HG03354 (cell line): ENCODE results near the gene NAAA.
"Not testable (repeated sequence)": the region's sequence is repeated elsewhere in the genome, so short reads cannot be mapped to it uniquely, and the experiment has no call there.

ENCODE experiments used
- ATAC-seq: cut with Tn5 transposase; IDR thresholded peaks from one replicate; pipeline ENCODE4 v1.9.1; 2021; ENCODE audit warnings: mild to moderate bottlenecking; ENCODE audit not compliant: unreplicated experiment, poor library complexity, severe bottlenecking

The NAAA gene

DNA sequence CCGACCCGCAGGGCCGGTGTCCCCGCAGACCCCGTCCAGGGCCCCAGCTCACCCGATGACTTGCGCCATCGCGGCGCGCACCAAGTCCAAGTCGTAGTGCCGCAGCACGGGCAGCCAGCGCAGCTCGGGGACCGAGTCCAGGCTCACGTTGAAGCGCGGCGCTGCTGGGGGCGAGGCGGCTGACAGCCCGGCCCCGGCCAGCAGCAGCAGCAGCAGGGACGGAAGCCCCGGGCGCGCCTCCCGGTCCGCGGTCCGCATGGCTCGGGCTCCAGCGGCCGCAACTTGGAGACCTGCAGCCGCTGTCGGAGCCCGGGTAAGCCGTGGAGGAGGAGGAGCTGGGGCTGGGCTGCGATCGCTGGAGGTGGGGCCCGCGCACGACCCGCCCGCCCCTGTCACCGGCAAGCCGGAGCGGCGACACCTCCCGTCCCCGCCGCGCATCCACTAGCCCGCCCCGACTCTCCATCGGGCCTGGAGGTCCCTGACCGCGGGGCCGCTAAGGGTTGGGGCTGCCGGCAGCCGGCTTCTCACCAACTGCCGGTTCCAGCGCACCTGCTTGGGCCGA, at the start of gene NAAA:
TSS of gene NAAA (minus strand) at position 322 of the 562 bp plus-strand sequence. CDS start at position 258, 64 bp downstream.
- ATAC-seq: peak; percentile 77

DNA sequence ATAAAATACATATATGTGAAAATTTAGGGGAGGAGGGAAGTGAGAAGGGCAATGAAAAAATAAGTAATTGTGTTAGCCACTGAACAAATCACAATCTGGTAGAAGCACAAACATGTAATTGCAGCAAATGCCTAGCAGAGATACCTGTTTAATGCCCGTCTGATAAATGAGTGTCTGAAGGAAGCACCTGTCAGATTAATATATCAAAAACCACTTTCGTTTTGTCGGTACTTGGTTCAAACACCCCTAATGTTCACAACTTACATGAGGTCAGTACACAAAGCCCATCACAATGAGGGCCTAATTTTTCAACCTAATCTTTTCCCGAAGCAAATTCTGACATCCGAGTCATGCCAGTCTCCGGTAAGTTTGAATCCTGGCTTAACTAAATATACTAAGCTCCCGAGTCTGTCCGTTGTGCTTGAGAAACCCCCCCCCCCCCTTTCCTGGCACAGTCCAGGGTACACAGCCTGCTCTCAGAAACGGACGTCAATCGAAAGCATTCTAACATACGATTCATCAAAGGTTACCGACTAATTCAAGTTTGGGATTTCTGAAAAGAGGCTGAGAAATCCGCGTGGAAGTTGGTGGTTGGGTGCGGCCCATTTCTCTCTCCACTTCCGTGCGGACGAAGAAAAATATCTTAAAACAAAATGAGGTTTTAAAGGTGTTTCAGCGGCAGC, 49.2 kb upstream of the NAAA start:
- no peak for ATAC-seq

DNA sequence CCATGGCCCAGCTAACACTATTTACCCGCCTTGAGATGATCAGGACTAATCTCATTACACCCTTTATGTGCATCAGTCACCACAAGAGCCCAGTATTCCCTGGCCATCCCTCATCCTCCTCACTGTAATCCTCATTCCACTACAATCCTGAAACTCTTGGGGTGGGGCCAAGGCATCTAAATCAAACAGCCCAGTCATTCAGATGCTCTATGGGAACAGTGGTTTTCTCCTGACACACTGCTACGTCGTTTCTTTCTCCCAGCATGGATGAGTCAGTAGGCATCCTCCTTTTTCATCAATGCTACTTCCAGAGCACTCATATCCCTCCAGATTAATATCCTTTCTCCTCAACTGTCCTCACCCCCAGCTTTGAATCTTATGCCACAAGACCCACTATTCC, 44.3 kb upstream of the NAAA start:
- ATAC-seq: no peak

DNA sequence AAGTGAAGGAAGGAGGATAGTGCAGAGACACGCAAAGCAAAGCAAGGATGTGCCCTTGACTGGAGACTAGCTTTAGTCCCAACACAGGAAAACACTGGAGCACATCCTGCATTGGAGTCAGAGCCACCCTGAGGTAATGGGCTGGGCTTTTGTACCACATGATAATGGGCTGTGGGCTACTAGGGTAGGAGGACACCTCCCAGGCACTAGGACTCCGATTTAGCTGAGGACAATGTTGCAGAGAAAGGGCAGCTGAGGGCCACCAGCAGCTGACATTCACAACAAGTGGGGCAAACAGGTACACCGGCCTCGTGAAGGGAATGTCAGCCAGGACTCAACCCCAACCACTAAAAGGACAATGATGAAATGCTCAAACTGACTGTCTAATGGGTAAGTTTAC, 39.8 kb upstream of the NAAA start:
- ATAC-seq: no peak

DNA sequence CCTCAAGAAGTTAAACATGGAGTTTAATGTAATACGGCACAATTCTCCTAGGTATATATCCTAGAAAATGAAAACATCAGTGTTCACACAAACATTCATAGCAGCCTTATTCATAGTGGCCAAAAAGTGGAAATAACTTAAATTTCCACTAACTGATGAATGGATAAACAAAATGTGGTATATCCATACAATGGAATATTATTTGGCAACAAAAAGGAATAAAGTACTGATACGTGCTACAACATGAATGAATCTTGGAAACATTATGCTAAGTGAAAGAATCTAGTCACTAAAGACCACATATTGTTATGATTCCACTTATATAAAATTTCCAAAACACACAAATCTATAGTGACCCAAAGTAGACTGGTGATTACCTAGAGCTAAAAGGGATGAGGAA, 35.4 kb upstream of the NAAA start:
- no peak for ATAC-seq

DNA sequence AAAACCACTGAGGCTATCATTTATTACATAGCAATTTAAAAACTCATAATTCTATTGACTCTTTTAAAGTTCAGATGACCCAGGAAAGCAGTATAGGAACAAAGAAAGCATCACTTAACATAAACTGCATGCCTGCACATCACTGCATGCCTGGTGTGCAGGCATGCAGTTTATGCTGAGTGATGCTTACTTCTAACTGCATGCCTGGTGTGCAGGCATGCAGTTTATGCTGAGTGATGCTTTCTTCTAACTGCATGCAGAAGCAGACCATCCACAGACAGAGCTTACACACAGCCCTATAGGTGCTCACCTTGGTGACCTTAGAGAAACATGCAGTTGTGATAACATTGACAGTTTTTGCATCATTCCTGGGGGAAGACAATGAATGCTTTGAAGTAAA, 33.0 kb upstream of the NAAA start:
- ATAC-seq: no peak

DNA sequence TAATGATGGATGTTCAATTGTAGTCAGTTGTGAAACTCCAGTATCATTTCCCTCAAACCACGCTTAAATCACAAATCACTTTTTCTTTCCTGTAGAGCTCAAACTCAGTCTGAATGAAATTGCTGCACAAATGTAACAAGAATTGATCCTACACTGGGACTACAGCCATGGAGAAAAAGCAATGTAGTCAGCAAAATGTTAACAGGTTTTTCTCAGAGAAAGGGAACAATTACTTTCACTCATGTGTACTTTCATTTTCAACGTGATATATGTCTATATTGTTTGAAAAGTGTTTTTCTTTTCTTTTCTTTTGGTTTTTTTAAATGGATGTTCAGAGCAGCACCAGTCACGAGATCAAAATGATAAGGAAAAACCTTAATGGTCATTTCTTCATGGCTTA, 27.3 kb upstream of the NAAA start:
- no peak for ATAC-seq

DNA sequence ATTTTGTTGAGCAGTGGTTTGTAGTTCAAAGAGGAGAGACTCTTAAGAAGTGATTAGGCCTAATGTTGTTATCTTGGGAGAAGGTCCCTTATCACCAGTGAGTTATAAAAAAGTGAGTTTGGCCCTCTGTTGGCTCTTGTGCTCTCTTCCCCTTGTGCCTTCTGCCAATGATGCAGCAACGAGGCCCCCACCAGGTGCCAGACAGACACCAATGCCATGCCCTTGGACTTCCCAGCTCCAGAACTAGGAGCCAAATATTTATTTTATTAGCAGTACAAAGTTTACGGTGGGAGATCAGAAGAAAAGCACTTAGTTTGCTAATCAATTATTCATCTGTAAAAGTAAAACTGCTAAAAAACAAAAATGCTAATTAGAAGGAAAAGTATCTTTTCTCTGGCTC, 22.7 kb upstream of the NAAA start:
- ATAC-seq: no peak

DNA sequence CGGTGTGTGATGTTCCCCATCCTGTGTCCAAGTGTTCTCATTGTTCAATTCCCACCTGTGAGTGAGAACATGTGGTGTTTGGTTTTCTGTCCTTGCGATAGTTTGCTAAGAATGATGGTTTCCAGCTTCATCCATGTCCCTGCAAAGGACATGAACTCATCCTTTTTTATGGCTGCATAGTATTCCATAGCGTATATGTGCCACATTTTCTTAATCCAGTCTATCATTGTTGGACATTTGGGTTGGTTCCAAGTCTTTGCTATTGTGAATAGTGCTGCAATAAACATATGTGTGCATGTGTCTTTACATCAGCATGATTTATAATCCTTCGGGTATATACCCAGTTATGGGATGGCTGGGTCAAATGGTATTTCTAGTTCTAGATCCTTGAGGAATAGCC, 21.3 kb upstream of the NAAA start:
- not testable (repeated sequence) for ATAC-seq

DNA sequence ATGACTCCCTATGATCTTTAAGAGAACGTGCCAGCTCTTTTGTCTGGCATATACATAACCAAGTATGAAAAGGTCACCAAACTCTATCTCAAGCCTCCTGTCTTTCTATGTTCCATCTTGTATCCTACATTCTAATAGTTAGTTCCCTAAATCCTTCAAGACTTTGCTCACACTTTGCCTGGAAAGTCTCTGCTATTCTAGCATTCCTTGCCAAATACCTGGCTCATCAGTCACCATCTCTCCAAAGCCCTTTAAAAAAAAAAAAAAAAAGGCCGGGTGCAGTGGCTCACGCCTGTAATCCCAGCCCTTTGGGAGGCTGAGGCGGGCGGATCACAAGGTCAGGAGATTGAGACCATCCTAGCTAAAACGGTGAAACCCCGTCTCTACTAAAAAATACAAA, 17.7 kb upstream of the NAAA start:
- ATAC-seq: not testable (repeated sequence)

DNA sequence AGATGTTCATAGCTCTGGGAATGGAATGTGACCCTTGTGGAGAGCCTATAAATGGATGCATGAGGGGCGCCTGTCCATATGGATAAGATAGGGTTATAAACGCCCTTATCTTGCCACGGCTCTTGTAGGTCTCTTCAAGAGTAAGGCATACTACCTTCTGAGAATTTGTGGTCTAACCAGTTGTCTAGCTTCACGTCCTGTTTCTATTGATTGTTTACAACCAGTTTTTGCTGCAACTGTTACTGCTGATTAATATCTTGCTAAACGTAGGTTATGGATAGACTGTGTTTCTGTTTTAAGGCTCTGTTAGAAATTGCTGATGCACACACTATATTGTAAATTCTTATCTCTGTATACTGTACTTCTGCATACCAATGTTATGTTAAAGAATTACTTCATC, 14.0 kb upstream of the NAAA start:
- ATAC-seq: not testable (repeated sequence)

DNA sequence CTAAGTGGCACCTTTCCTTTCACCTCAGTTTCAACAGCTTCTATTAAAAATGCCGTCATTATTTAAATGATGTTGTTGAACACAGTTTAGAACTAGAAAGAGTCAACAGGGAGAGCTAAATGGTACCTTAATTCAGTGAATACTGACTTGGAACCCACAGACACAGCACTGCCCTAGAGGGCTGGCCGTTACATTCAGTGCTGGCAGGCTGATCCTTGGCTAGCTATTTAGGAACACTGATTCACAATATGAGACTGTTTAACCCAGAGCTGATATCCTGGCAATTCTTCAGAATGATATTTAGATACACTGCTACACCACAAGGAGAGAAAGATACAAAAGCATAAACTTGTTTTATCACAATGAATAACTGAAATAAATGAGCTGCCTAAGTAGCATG, 12.7 kb upstream of the NAAA start:
- no peak for ATAC-seq

DNA sequence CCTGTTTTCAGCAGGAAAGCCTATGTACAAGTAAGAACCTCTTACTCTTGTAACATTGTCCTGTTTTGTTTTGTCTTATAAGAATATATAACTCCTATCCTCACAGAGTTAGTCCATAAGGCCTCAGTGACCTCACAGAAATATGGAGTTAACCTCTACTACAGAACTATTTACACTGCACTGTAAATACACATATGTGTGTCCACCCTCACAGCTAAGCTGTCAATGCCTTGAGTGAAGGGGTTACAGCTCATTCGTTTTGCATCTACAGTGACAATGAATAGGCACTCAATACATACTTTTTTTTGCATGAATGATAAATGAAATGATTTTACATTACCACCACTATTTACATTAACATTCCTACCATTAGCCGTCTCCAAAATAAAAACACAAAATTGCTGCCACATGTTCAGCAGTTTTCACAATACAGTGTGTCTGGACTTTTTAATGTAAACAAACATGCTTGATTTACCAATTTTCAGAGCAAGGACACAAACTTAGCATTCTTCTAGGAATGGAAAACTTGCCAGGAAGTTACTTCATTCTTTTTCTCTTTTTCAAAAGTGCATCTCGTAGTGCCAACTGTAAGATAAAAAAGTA, 9.5 kb upstream of the NAAA start:
- ATAC-seq: no peak

DNA sequence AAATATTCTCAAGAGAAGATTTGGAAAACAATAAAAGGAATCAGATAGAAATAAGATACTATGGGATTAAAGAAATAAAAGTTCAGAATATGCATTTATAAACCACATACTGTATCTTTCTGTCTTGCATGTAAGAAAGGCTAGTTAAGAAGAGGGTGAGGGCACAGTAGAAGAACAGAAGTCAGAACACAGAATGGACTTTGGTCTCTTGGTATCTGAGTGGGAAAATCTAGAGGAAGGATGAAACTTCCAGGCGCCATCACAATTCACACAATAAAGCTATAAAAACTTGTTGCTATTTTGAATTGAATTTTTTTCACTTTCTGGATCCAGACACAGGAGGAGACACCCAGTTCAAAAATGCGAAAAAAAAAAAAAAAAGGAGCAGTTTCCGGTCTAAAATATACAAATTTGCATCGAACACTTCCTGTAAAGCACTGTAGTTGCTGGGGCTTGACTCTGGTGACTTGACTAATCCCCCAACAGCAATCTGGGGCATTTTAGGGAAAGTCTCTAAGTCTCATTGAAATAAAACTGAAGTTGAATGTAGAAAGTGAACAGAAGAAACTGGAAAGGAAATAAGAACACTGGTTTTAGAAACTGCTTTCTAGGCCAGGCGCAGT, 8.1 kb upstream of the NAAA start:
- ATAC-seq: peak; percentile 87

DNA sequence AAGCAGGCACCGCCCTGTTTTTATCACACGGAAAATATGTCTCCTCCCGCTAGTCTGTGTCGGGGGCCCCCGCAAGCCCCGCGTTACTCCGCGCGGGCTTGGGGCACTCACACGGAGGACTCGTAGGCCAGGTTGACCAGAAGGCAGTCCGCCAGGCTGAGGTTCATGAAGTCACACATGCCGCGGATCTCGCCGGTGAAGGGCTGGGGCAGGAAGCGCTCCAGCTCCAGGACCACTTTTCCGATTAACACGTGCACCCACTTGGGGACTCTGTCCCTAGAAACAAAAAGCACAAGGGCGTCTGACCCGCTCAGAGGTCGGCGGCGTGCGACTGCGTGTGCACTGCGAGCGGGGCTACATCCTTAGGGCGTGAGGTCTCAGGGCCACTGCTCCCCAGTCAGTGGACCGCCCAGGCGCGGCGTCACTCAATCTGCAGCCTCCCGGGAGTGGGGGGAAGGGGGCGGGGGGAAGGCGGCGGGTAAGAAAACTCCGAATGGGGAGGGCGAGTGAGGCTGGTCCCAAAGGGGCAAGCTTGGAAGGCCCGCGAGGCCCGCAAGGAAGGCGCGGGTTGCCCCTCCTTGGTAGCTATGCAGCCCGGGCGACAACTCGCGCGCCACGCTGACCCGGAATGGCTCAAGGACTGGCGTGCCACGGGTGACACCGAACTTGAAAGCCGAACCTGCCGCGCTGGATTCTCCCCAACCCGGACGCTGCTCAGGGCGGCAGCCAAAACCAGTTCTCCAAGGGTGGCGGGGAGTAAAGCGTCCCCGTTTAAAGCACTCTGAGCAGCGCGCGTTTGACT, 722 bp downstream of the NAAA start:
- peak; percentile 70 for ATAC-seq

DNA sequence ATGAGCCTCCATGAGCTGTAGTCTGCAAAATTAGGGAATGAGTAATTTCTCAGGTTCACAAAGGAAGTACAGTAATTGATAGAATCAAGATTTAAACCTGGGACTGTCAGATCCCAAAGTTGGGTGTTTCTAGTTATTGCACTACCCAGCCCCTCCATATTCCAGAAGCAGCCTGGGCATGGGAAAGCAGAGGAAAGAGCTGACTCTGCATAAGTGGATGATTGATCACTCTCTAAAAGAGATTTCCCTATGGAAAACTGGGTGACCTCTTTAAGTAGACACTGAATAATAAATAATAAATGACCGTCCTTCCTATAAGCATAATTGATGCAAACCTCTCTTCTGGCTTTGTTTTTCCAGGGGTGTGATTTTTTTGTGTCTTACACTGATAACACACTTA, 5.2 kb downstream of the NAAA start:
- ATAC-seq: no peak

DNA sequence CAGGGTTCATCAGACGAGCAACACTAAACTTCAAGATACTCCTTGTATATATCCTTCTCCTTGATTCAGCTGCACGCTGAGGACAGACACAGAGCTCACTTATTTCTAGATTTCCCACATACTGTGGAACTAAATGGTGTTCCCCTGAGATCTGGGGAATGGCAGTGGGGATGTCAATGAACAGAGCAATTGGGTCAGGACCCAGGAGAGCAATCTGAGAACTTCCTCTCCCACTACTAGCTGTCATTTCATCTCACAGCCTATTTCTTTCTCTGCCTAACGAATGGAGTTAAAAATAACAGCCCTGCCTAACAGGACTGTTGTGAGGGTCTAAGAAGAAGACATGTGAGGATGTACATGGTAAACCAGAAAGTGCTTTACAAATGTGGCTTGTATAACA, 10.7 kb downstream of the NAAA start:
- no peak for ATAC-seq

DNA sequence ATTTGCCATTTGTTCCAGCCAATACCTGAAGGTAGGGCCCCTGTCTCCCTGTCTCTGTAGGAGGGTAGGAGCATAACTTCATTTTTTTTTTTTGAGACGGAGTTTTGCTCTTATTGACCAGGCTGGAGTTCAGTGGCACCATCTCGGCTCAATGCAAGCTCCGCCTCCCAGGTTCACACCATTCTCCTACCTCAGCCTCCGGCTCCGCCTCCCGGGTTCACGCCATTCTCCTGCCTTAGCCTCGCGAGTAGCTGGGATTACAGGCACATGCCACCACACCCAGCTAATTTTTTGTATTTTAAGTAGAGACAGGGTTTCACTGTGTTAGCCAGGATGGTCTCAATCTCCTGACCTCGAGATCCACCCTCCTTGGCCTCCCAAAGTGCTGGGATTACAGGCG, 15.9 kb downstream of the NAAA start:
- not testable (repeated sequence) for ATAC-seq

DNA sequence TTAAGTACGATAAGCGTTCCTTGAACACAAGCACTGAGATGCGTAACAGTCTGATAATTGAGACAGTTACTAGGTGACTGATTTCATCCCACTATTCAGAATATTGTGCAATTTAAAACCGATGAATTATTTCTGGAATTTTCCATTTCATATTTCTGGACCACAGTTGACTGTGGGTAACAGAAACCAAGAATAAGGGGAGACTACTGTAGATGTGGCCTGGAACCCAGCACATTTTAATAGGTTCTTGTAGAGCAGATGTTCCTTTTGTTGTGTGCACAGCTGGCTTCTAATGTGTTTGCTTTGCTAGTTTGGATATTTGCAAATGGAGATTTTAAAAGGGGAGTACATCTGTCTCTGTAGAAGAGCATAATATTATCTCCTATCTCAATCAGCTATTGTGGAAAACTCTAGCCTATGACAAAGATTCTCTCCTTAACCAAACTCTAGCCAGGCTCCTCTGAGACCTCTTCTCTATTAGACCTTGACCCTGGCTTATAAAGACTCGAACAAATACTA, 16.4 kb downstream of the NAAA start:
- no peak for ATAC-seq

DNA sequence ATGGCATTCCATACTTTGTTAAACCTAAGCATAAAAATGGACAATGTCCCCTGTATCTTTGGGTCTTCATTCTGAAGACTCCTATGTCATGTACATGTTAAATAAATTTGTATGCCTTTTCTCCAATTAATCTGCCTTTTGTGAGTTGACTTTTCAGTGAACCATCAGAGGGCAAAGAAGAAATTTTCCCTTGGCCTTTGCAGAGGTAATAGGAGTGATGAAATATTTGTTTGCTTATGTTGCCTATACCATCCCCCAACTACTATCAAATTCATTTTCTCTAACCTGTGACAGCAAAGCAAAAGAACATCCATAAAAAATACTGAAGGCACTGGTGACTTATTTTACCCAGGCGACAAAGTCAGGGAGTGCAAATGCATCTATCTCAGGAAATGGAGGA, 18.2 kb downstream of the NAAA start:
- no peak for ATAC-seq
